ENCODE measurements around the gene TSC2.

TSC2 gene

DNA sequence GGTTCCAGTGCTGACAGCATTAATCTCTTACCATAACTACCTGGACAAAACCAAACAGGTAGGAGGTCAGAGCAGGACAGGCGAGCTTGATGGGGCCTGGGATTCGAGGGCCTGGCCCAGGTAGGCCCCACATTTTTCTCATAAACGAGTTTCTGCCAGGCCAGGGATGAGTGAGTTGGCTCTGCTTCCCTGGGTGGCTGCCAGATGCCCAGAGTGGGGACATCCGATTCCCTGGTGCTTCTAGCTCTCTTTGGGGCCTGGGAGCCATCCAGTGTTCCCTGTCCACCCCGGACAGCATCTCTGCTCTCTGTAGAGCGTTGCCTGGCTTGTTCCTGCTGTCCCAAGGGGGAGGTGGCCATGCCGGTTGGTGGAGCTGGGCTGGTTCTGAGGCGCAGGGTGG, 25.1 kb downstream of the TSC2 start:
- Mint-ChIP-seq H3K4me3 (no peak overlapping the region), H3K27ac (no peak overlapping the region), H3K36me3 (peaks cover 24% of the 10 kb centered on the region), H3K9me3 (no peaks in the 10 kb centered on the region), H3K4me1 (no peaks in the 10 kb centered on the region), H3K27me3 (no peaks in the 10 kb centered on the region)
- ATAC-seq (ENCODE audit: low read depth) (no peak), DNase-seq (ENCODE audit: low spot score in 2 of 2) (no peak)

DNA sequence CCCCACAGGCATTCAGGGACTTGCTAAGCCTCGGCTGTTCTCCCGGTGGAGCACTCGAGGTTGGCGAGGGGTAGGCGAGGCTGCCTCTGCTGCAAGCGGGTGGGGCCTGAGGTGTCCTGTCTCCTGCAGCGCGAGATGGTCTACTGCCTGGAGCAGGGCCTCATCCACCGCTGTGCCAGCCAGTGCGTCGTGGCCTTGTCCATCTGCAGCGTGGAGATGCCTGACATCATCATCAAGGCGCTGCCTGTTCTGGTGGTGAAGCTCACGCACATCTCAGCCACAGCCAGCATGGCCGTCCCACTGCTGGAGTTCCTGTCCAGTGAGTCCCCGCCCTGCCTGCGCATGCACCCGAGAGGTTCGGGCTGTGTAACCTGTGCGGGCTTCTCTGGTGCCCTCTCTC, 26.3 kb downstream of the TSC2 start:
- no peak overlapping the region for H3K27ac Mint-ChIP-seq
- H3K4me3 Mint-ChIP-seq: no peak overlapping the region

DNA sequence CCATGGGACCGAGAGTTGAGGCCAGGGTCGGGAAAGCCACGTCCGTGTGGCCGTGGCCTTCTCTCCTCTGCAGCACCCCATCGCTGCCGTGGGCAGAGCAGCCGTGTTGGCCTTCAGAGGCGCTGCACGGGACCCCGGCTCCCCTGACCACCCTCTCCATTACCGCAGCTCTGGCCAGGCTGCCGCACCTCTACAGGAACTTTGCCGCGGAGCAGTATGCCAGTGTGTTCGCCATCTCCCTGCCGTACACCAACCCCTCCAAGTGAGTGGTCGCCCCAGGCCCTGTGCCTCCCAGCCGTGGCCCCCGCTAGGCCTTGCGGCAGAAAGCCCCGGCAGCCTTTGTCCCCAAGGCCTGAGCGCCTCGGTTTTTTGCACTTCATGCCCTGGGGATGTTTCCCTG, 27.8 kb downstream of the TSC2 start:
- Mint-ChIP-seq H3K27me3 (no peaks in the 10 kb centered on the region), H3K36me3 (peaks cover 20% of the 10 kb centered on the region), H3K27ac (no peak overlapping the region), H3K9me3 (no peaks in the 10 kb centered on the region), H3K4me1 (no peaks in the 10 kb centered on the region), H3K4me3 (no peak overlapping the region)
- ATAC-seq (ENCODE audit: low read depth): no peak
- no peak for DNase-seq (ENCODE audit: low spot score in 2 of 2)

More for the DNA sequence above, 26.3 kb downstream of the TSC2 start:
- Mint-ChIP-seq H3K36me3 (peaks cover 24% of the 10 kb centered on the region), H3K4me1 (no peaks in the 10 kb centered on the region), H3K9me3 (no peaks in the 10 kb centered on the region), H3K27me3 (no peaks in the 10 kb centered on the region)
- ATAC-seq (ENCODE audit: low read depth) (no peak), DNase-seq (ENCODE audit: low spot score in 2 of 2) (no peak)

DNA sequence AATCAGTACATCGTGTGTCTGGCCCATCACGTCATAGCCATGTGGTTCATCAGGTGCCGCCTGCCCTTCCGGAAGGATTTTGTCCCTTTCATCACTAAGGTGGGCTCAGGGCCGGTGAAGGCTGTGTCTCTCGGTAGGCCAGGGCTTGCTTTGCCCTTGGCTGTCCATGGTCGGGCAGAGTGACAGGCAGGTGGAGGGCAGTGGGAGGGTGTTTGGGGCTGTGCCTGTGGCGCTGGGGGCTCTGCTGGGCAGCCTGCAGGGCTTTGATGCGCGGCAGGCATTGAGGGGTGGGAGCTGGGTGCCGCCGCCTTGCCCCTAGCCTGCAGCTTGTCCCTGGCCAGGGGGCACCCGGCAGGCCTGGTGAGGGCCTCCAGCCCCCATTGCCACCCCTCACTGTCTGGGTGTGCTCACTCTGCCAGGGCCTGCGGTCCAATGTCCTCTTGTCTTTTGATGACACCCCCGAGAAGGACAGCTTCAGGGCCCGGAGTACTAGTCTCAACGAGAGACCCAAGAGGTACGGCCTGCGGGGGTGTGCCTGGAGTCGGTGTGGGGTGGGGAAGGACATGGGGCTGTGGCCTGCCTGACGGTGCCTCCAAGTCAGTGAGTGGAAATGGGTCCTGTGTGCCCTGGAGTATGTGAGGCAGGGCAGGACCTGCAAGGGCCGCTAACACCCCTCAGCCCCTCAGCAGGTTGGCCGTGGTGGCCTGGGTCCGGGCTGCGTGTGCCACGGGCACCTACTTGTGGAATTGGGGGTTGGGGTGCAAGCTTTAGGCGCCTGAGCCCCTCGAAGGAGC, 28.5 kb downstream of the TSC2 start:
- ATAC-seq (ENCODE audit: low read depth) (no peak), DNase-seq (ENCODE audit: low spot score in 2 of 2) (no peak)
- Mint-ChIP-seq H3K4me3 (no peak overlapping the region), H3K9me3 (no peaks in the 10 kb centered on the region), H3K36me3 (peaks cover 20% of the 10 kb centered on the region), H3K27ac (no peak overlapping the region), H3K4me1 (no peaks in the 10 kb centered on the region), H3K27me3 (no peaks in the 10 kb centered on the region)

DNA sequence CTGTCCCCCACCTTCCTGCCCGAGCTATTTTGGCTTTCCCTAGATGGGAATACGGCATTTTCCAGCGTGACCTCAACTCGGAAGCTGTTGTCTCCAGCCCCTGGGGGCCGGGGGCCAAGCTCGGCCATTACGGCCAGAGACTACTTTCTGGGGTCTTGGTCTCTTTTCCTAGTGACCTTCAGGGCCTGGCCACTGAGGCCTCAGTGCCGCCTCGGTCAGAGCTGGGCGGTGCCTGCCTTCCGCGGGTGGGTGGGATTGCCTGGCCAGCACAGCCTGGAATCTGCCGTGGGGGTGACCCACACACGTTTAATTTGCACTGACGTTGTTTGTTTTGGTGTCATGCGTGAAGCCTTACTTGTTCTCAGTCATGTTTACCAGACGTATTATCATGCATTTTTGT, 29.2 kb downstream of the TSC2 start:
- Mint-ChIP-seq H3K27ac (no peak overlapping the region), H3K36me3 (peaks cover 17% of the 10 kb centered on the region), H3K27me3 (no peaks in the 10 kb centered on the region), H3K4me3 (no peak overlapping the region), H3K4me1 (no peaks in the 10 kb centered on the region), H3K9me3 (no peaks in the 10 kb centered on the region)
- ATAC-seq (ENCODE audit: low read depth) (no peak), DNase-seq (ENCODE audit: low spot score in 2 of 2) (no peak)

DNA sequence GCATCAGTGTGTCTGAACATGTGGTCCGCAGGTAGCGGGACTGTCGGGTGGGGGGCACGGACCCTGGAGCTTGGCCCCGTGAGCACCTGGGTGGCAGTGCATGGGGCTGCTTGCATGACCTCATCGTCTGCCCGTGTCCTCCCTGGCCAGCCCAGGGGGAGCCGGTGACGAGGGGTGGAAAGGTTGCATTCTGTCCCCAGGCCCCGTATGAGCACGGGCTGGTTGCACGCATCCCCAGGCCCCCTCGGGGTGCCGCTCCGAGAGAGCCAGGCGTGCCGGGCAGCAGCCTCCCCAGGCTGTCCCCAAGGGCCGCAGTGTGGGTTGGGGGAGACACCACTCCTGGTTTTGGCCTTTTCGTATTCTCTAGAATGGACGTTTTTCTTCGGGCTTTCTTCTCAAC, 29.9 kb downstream of the TSC2 start:
- no peaks in the 10 kb centered on the region for H3K4me1 Mint-ChIP-seq
- ATAC-seq (ENCODE audit: low read depth): no peak
- H3K36me3 Mint-ChIP-seq: peaks cover 17% of the 10 kb centered on the region
- no peaks in the 10 kb centered on the region for H3K27me3 Mint-ChIP-seq
- no peaks in the 10 kb centered on the region for H3K9me3 Mint-ChIP-seq
- no peak for DNase-seq (ENCODE audit: low spot score in 2 of 2)
- H3K4me3 Mint-ChIP-seq: no peak overlapping the region
- no peak overlapping the region for H3K27ac Mint-ChIP-seq

DNA sequence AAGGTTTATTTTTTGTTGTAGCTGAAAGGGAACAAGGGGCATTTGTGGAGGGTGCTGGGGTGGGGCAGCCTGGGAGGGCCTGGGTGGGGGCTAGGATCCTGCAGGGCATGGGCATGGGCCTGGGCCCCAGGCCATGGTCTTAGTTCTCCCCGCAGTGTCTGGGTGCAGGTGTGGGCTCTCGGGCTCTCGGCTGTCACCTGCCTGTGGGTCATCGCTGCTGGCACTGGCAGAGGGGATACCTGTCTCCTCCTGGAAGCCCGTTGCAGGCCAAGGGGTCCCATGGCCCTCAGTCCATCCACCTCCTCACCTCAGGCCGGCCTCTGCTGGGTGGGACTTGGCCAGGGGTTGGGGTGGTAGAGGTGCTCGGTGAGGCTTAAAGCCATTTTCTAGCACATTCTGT, 30.3 kb downstream of the TSC2 start:
- DNase-seq (ENCODE audit: low spot score in 2 of 2): no peak

DNA sequence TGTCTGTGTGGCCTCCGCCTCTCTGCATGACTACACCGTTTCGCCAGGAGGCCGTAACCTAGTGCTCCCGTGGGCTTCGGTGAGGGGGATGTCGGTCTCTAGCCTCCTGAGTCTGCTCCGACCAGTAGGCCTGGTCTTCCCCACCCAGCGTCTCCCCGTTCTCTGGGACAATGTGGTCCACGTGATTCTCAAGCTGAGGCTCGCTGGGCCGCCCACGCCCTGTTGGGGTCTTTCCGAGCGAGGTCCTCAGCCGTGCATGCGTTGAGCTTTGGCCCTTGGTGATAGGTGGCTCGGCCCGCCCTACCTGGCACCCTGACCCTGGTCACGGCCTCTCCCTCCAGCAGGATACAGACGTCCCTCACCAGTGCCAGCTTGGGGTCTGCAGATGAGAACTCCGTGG, 30.9 kb downstream of the TSC2 start:
- peaks cover 15% of the 10 kb centered on the region for H3K36me3 Mint-ChIP-seq
- H3K4me1 Mint-ChIP-seq: no peaks in the 10 kb centered on the region
- H3K9me3 Mint-ChIP-seq: no peaks in the 10 kb centered on the region
- H3K27ac Mint-ChIP-seq: no peak overlapping the region
- ATAC-seq (ENCODE audit: low read depth) (no peak), DNase-seq (ENCODE audit: low spot score in 2 of 2) (no peak)
- no peak overlapping the region for H3K4me3 Mint-ChIP-seq
- H3K27me3 Mint-ChIP-seq: no peaks in the 10 kb centered on the region

More for the DNA sequence above, 30.3 kb downstream of the TSC2 start:
- H3K27ac Mint-ChIP-seq: no peak overlapping the region
- peaks cover 17% of the 10 kb centered on the region for H3K36me3 Mint-ChIP-seq
- H3K4me3 Mint-ChIP-seq: no peak overlapping the region
- no peaks in the 10 kb centered on the region for H3K4me1 Mint-ChIP-seq
- no peaks in the 10 kb centered on the region for H3K9me3 Mint-ChIP-seq
- no peak for ATAC-seq (ENCODE audit: low read depth)
- no peaks in the 10 kb centered on the region for H3K27me3 Mint-ChIP-seq

DNA sequence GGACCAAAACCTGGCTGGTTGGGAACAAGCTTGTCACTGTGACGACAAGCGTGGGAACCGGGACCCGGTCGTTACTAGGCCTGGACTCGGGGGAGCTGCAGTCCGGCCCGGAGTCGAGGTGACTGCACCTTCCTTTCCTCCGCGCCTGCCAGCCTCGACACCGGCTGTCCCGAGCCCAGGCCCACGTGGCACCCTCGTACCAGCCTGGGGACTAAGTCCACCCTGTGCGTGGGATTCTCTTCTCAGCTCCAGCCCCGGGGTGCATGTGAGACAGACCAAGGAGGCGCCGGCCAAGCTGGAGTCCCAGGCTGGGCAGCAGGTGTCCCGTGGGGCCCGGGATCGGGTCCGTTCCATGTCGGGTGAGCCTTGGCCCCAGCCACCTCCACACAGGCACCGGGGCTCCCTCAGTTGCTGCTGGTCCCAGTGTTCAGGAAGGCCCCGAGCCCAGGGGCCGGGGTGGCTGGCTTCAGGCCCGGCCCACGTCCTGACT, 31.6 kb downstream of the TSC2 start:
- DNase-seq (ENCODE audit: low spot score in 2 of 2): no peak
- Mint-ChIP-seq H3K4me1 (no peaks in the 10 kb centered on the region), H3K27ac (no peak overlapping the region), H3K27me3 (no peaks in the 10 kb centered on the region), H3K36me3 (peaks cover 15% of the 10 kb centered on the region), H3K4me3 (no peak overlapping the region), H3K9me3 (no peaks in the 10 kb centered on the region)
- ATAC-seq (ENCODE audit: low read depth): no peak

DNA sequence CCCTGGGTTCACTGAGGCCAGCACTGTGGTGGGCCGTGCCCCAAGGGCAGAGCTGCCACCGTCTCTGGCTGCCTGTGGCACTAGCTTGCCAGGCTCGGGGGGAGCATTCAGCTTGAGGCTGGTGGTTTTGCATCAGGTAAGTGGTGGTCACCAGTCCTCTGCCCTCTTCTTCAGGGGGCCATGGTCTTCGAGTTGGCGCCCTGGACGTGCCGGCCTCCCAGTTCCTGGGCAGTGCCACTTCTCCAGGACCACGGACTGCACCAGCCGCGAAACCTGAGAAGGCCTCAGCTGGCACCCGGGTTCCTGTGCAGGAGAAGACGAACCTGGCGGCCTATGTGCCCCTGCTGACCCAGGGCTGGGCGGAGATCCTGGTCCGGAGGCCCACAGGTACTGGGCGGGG, 32.2 kb downstream of the TSC2 start:
- no peaks in the 10 kb centered on the region for H3K4me1 Mint-ChIP-seq
- ATAC-seq (ENCODE audit: low read depth) (no peak), DNase-seq (ENCODE audit: low spot score in 2 of 2) (no peak)
- no peak overlapping the region for H3K27ac Mint-ChIP-seq
- peaks cover 12% of the 10 kb centered on the region for H3K36me3 Mint-ChIP-seq
- H3K4me3 Mint-ChIP-seq: no peak overlapping the region
- no peaks in the 10 kb centered on the region for H3K27me3 Mint-ChIP-seq
- no peaks in the 10 kb centered on the region for H3K9me3 Mint-ChIP-seq

DNA sequence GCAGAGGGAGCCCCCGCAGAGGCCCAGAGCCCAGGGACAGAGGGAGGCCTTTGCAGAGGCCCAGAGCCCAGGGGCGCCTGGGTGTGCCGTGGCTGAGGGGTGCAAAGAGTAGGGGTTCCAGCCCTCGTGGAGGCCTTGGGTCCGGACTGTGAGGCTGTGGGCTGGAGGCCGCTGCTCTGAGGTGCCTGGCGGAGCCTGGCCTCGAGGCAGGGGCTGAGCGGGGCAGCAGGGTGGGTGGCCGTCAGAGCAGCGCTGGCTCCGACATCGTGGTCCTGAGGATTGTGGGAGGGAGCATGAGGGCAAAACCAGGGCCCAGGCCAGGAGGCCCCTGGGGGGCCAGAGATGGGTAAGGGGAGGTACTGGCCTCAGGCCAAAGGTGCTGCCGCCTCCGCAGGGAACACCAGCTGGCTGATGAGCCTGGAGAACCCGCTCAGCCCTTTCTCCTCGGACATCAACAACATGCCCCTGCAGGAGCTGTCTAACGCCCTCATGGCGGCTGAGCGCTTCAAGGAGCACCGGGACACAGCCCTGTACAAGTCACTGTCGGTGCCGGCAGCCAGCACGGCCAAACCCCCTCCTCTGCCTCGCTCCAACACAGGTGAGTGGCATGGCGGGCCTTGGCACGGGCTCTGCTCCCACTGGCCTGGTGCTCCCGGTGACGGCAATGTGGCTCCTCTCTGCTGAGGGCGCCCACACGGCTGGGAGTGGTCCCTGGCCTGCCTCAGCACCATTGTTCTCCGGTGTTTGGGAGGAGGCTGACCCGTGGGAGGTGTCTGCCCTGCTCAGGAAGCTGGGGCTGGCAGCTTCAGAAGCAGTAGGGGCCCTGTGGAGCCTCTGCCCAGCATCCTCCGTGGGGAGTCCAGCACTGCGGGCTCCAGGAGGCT, 33.7 kb downstream of the TSC2 start:
- ATAC-seq (ENCODE audit: low read depth) (no peak), DNase-seq (ENCODE audit: low spot score in 2 of 2) (no peak)
- H3K9me3 Mint-ChIP-seq: no peaks in the 10 kb centered on the region
- no peak overlapping the region for H3K27ac Mint-ChIP-seq
- no peaks in the 10 kb centered on the region for H3K27me3 Mint-ChIP-seq
- peaks cover 2% of the 10 kb centered on the region for H3K4me1 Mint-ChIP-seq
- H3K4me3 Mint-ChIP-seq: no peak overlapping the region
- peaks cover 8% of the 10 kb centered on the region for H3K36me3 Mint-ChIP-seq

DNA sequence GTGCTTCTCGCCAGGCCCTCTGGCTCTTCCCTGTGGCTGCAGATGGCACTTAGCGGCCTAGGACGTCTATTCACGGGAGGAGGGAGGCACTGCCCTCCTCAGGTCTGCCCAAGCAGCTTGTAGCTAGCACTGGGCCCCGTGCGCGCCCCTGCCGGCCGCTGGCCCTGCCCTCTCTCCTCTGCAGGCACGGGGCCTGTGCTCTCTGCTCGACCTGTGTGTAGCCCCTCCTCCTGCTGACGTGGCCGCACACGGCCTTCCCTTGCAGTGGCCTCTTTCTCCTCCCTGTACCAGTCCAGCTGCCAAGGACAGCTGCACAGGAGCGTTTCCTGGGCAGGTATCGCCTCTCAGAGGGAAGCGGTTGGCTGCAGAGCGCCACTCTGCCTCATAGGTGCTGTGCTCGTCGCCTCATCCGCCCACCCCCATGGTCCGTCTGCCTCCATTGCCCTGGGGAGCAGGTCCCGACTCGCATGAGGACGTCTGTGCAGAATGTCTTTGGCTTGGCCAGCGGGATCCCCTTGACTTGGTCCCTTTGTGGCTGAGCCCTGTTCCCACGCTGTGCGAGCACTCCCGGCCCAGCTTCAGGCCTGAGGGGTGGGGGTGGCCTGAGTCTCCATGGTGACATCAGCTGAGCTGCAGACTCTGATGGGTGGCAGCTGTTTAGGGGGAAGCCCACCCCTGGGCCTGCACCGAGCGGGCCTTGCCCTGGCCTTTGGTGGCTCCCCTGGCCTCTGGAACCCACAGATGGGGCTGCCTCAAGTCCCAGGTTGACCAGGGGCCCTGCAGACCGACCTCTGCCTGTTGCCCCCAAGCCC, 34.6 kb downstream of the TSC2 start:
- H3K4me1 Mint-ChIP-seq: peaks cover 6% of the 10 kb centered on the region
- H3K9me3 Mint-ChIP-seq: no peaks in the 10 kb centered on the region
- H3K36me3 Mint-ChIP-seq: peaks cover 7% of the 10 kb centered on the region
- H3K27ac Mint-ChIP-seq: no peak overlapping the region
- H3K27me3 Mint-ChIP-seq: no peaks in the 10 kb centered on the region
- no peak for ATAC-seq (ENCODE audit: low read depth)
- DNase-seq (ENCODE audit: low spot score in 2 of 2): no peak
- H3K4me3 Mint-ChIP-seq: no peak overlapping the region

DNA sequence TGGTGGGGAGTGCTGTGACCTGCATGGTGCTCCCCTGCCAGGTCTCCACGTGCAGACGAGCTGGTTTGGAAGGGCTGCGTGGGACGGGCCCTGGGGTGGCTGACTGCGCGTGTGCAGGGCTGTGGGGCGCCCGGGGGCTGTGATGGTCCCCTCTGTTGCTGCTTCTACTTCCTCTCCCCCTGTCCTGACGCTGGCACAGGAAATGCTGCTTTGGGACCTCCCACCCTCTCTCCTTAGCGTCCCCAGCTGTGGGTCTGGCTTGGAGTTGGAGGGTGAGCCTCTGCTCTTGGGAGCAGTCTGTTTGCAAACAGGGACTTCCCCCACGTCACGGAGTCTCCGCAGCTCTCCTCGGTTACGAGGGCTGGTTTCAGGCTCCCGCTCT, 35.2 kb downstream of the TSC2 start:
- H3K27ac Mint-ChIP-seq: no peak overlapping the region
- H3K36me3 Mint-ChIP-seq: peaks cover 6% of the 10 kb centered on the region
- H3K9me3 Mint-ChIP-seq: no peaks in the 10 kb centered on the region
- peaks cover 6% of the 10 kb centered on the region for H3K4me1 Mint-ChIP-seq
- H3K27me3 Mint-ChIP-seq: no peaks in the 10 kb centered on the region
- DNase-seq (ENCODE audit: low spot score in 2 of 2) (no peak), ATAC-seq (ENCODE audit: low read depth) (no peak)
- no peak overlapping the region for H3K4me3 Mint-ChIP-seq

DNA sequence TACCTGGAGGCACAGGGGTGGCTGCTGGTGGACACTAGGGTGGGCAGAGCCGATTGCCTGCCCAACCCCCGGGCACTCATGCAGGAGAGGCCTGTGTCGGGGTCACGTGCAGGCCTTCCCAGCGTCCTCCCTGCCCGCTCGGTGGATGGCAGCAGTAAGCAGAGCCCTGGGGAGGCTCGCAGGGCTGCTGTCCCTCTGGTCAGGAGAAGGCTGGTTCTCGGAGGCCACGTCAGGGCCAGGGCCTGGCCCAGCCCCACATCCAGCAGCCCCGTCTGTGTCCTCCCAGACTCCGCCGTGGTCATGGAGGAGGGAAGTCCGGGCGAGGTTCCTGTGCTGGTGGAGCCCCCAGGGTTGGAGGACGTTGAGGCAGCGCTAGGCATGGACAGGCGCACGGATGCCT, 35.6 kb downstream of the TSC2 start:
- H3K4me1 Mint-ChIP-seq: peaks cover 6% of the 10 kb centered on the region
- peaks cover 6% of the 10 kb centered on the region for H3K36me3 Mint-ChIP-seq
- H3K27me3 Mint-ChIP-seq: no peaks in the 10 kb centered on the region
- no peak overlapping the region for H3K27ac Mint-ChIP-seq
- DNase-seq (ENCODE audit: low spot score in 2 of 2) (no peak), ATAC-seq (ENCODE audit: low read depth) (no peak)
- H3K4me3 Mint-ChIP-seq: no peak overlapping the region
- no peaks in the 10 kb centered on the region for H3K9me3 Mint-ChIP-seq
